ENCODE data around the gene TMEM252. TPM values are rescaled to one million over a fixed set of nuclear protein-coding genes. Genes with fewer than 3 reads are reported as not detected.

Gene TMEM252
- total and polyA plus RNA-seq, 2 donors (not counting 1 experiment from before 2014, with no cell fraction given) = not detected

- Mint-ChIP-seq H3K9me3 (ENCODE audit: insufficient read depth) (peaks cover 3% of the 10 kb centered on the region), H3K4me1 (no peaks in the 10 kb centered on the region), H3K27me3 (peaks cover 14% of the 10 kb centered on the region), H3K27ac (no peak overlapping the region), H3K4me3 (no peak overlapping the region)
- no peak overlapping the region for H2AFZ ChIP-seq (ENCODE audit: insufficient read depth, low read depth, low read length, poor library complexity, severe bottlenecking)
- H3K9ac ChIP-seq (ENCODE audit: low read length) = no peak overlapping the region
- DNase-seq (no peak), ATAC-seq (ENCODE audit: low read depth) (no peak)
- peaks cover 0 to 3% (median 0%) of the 10 kb centered on the region in 3 donors for H3K9me3 ChIP-seq (ENCODE audit: control extremely low read depth in 1 of 3, control insufficient read depth in 2 of 3, insufficient read depth in 1 of 3, low read length in 2 of 3)
- WGBS (ENCODE audit: insufficient coverage) = 100% methylated on average over 2 of the region's 4 CpGs
- H3K4me3 ChIP-seq (ENCODE audit: control extremely low read depth in 1 of 5, extremely low read depth in 1 of 5, insufficient read depth in 1 of 5, low read depth in 2 of 5, low read length in 4 of 5) = no peak overlapping the region
- no peak overlapping the region for H3K27ac ChIP-seq (ENCODE audit: low read length in 2 of 2)
- H3K27me3 ChIP-seq (replicated peaks in 1 of 4; ENCODE audit: control extremely low read depth in 1 of 4, control insufficient read depth in 3 of 4, insufficient read depth in 4 of 4, low read length in 3 of 4) = no peaks in the 10 kb centered on the region
- ChIA-PET CTCF (no interaction called here), POLR2A (no interaction called here)
- no peaks in the 10 kb centered on the region for H3K36me3 ChIP-seq (replicated peaks in 1 of 2; ENCODE audit: control extremely low read depth in 1 of 2, control insufficient read depth in 1 of 2, extremely low read depth in 1 of 2, insufficient read depth in 2 of 2, low read length in 1 of 2)
- no peaks in the 10 kb centered on the region for H3K79me2 ChIP-seq (ENCODE audit: control insufficient read depth, insufficient read depth, low read length)
- no peaks in the 10 kb centered on the region for H4K20me1 ChIP-seq (ENCODE audit: control insufficient read depth, insufficient read depth, low read length, poor library complexity, severe bottlenecking)
- intact Hi-C loops (cut with micrococcal nuclease) = no loop called here
- no peak overlapping the region for H3K4me2 ChIP-seq (replicated peaks; ENCODE audit: low read depth, low read length, poor library complexity, severe bottlenecking)
- no peaks in the 10 kb centered on the region for H3K4me1 ChIP-seq (ENCODE audit: control insufficient read depth in 2 of 2, insufficient read depth in 2 of 2, low read length in 2 of 2)
- TF ChIP-seq CTCF (IDR thresholded peaks at IDR 0.05) (no peak), EZH2 (IDR thresholded peaks at IDR 0.05; ENCODE audit: borderline replicate concordance, insufficient read depth, low read depth, low read length, poor library complexity, severe bottlenecking) (no peak)
Measured at GRCh38 chr9:68523367-68523936, 17.2 kb downstream of the TMEM252 start.

- Histone ChIP-seq H4K20me1 (ENCODE audit: control insufficient read depth, insufficient read depth, low read length, poor library complexity, severe bottlenecking) (no peaks in the 10 kb centered on the region), H3K27me3 (replicated peaks in 1 of 4; ENCODE audit: control extremely low read depth in 1 of 4, control insufficient read depth in 3 of 4, insufficient read depth in 4 of 4, low read length in 3 of 4) (peaks cover 0 to 2% (median 0%) of the 10 kb centered on the region in 4 experiments), H3K36me3 (replicated peaks in 1 of 2; ENCODE audit: control extremely low read depth in 1 of 2, control insufficient read depth in 1 of 2, extremely low read depth in 1 of 2, insufficient read depth in 2 of 2, low read length in 1 of 2) (no peaks in the 10 kb centered on the region), H3K79me2 (ENCODE audit: control insufficient read depth, insufficient read depth, low read length) (no peaks in the 10 kb centered on the region), H3K4me3 (ENCODE audit: control extremely low read depth in 1 of 5, extremely low read depth in 1 of 5, insufficient read depth in 1 of 5, low read depth in 2 of 5, low read length in 4 of 5) (no peak overlapping the region), H3K4me1 (ENCODE audit: control insufficient read depth in 2 of 2, insufficient read depth in 2 of 2, low read length in 2 of 2) (no peaks in the 10 kb centered on the region), H2AFZ (ENCODE audit: insufficient read depth, low read depth, low read length, poor library complexity, severe bottlenecking) (no peak overlapping the region), H3K9ac (ENCODE audit: low read length) (no peak overlapping the region), H3K9me3 (ENCODE audit: control extremely low read depth in 1 of 3, control insufficient read depth in 2 of 3, insufficient read depth in 1 of 3, low read length in 2 of 3) (peaks cover 0 to 7% (median 0%) of the 10 kb centered on the region in 3 donors), H3K4me2 (replicated peaks; ENCODE audit: low read depth, low read length, poor library complexity, severe bottlenecking) (no peak overlapping the region), H3K27ac (ENCODE audit: low read length in 2 of 2) (no peak overlapping the region)
- TF ChIP-seq CTCF (IDR thresholded peaks at IDR 0.05) (no peak), EZH2 (IDR thresholded peaks at IDR 0.05; ENCODE audit: borderline replicate concordance, insufficient read depth, low read depth, low read length, poor library complexity, severe bottlenecking) (no peak)
- no peak for ATAC-seq (ENCODE audit: low read depth)
- peaks cover 5% of the 10 kb centered on the region for H3K9me3 Mint-ChIP-seq (ENCODE audit: insufficient read depth)
- DNase-seq = no peak
- intact Hi-C loops (cut with micrococcal nuclease) = no loop called here
- H3K4me3 Mint-ChIP-seq = no peak overlapping the region
- H3K27me3 Mint-ChIP-seq = peaks cover 19% of the 10 kb centered on the region
- H3K27ac Mint-ChIP-seq = no peak overlapping the region
- CTCF ChIA-PET = no interaction called here
- H3K4me1 Mint-ChIP-seq = no peaks in the 10 kb centered on the region
- POLR2A ChIA-PET = no interaction called here
- WGBS (ENCODE audit: insufficient coverage) = 89% methylated on average over 3 of the region's 3 CpGs
Measured at GRCh38 chr9:68522954-68523353, 17.7 kb downstream of the TMEM252 start.
